ENCODE results near the gene SCN3A. TPM values are rescaled to one million over a fixed set of nuclear protein-coding genes. Genes with fewer than 3 reads are reported as not detected.

The SCN3A gene
- total and polyA plus RNA-seq, 10 of the 15 experiments (the other 5 are each of a cell fraction or from before 2014, with no cell fraction given) = 0.04 to 0.34 (median 0.06) TPM; not detected in 3

DNA sequence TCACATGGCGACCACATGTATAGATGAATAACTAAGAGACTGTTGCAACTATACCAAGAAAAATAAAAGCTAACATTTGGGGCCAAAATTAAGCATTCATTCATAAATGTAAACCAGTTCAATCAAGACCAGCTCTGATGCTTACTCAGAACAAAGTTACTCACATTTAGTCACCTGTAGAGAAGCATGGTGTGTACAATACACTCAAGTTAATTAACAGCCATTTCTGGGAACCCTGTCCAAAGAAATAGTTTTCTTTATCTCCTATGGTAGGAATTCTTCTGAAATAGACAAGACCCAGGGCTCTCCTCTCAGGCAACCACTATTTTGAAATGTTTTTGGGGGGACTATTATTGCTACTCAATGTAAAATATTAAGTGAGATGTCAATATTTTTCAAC is 1.6 kb downstream of the SCN3A start (continued):
- TF ChIP-seq RBBP5 (conservative IDR thresholded peaks at IDR 0.05) = no peak

DNA sequence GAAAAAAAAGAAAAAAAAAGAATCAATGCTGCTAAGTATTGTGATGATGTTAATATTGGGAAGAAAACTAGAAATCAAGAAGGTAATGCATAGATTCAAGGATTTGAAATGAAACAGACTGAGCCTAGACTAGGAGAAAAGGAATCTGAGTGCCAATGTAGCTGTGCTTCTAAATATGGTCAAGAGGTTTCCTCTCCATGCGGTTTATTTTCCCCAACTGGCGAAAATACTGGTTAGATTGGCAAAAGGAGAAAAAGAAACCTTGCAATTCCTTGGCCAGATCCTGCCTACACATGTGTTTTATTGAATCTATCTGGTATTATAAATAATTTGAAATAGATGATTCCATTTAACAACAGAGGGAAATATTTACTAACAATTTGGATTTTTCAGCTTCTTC is 5.7 kb downstream of the SCN3A start:
- no peak for ATAC-seq
- SMC1A ChIA-PET (ENCODE audit: uncharacterized antibody, unreplicated experiment) = no interaction called here
- no peak for TF ChIP-seq STAT1 (conservative IDR thresholded peaks at IDR 0.05)
- TF ChIP-seq WRNIP1 (IDR thresholded peaks at IDR 0.05; ENCODE audit: borderline replicate concordance, low read depth, low read length) = no peak
- no peak for TF ChIP-seq ZBED1 (IDR thresholded peaks at IDR 0.05; ENCODE audit: borderline replicate concordance)
- no peak for TF ChIP-seq POLR2A (IDR thresholded peaks at IDR 0.05; ENCODE audit: low read depth, low read length)
- no peak for TF ChIP-seq FOS (IDR thresholded peaks at IDR 0.05; ENCODE audit: borderline replicate concordance, extremely low read depth, insufficient read length)
- TF ChIP-seq TARDBP (IDR thresholded peaks at IDR 0.05; ENCODE audit: borderline replicate concordance) = no peak
- TF ChIP-seq ZNF274 (IDR thresholded peaks at IDR 0.05; ENCODE audit: insufficient read depth, insufficient read length) = no peak
- TF ChIP-seq CHD4 (IDR thresholded peaks at IDR 0.05) = no peak
- TF ChIP-seq, protein P1, sequence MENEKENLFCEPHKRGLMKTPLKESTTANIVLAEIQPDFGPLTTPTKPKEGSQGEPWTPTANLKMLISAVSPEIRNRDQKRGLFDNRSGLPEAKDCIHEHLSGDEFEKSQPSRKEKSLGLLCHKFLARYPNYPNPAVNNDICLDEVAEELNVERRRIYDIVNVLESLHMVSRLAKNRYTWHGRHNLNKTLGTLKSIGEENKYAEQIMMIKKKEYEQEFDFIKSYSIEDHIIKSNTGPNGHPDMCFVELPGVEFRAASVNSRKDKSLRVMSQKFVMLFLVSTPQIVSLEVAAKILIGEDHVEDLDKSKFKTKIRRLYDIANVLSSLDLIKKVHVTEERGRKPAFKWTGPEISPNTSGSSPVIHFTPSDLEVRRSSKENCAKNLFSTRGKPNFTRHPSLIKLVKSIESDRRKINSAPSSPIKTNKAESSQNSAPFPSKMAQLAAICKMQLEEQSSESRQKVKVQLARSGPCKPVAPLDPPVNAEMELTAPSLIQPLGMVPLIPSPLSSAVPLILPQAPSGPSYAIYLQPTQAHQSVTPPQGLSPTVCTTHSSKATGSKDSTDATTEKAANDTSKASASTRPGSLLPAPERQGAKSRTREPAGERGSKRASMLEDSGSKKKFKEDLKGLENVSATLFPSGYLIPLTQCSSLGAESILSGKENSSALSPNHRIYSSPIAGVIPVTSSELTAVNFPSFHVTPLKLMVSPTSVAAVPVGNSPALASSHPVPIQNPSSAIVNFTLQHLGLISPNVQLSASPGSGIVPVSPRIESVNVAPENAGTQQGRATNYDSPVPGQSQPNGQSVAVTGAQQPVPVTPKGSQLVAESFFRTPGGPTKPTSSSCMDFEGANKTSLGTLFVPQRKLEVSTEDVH (IDR thresholded peaks at IDR 0.05; ENCODE audit: low read depth, partially characterized antibody) = no peak
- TF ChIP-seq ZBTB4 (CRISPR knock-in tag; IDR thresholded peaks at IDR 0.05) = no peak
- no peak for TF ChIP-seq ZZZ3 (IDR thresholded peaks at IDR 0.05; ENCODE audit: control insufficient read depth, insufficient read length, low read depth)
- no peak for TF ChIP-seq SMAD5 (IDR thresholded peaks at IDR 0.05; ENCODE audit: low read depth)
- no peak for TF ChIP-seq SUPT20H (IDR thresholded peaks at IDR 0.05; ENCODE audit: borderline replicate concordance, control insufficient read depth, low read depth, low read length)
- TF ChIP-seq ELK1 (IDR thresholded peaks at IDR 0.05; ENCODE audit: low read depth, low read length) = no peak
- no peak for TF ChIP-seq MXI1 (IDR thresholded peaks at IDR 0.05; ENCODE audit: low read depth, low read length)
- TF ChIP-seq RELA (IDR thresholded peaks at IDR 0.05; ENCODE audit: borderline replicate concordance, partially characterized antibody) = no peak

More for the DNA sequence above, 5.7 kb downstream of the SCN3A start:
- no TSS peak for BruUV-seq (replicated peaks)
- ChIA-PET POLR2A (no interaction called here), CTCF (interaction anchor here (1.5 kb wide), 1 partner anchor 57 kb away, joined by 6 read pairs; no protein-coding TSS in a partner anchor), RAD21 (ENCODE audit: unreplicated experiment) (no interaction called here)
- FAIRE-seq (no peak), DNase-seq (ENCODE audit: low read depth, low spot score) (no peak)
- no peaks in the 10 kb centered on the region for H3K36me3 ChIP-seq (ENCODE audit: control insufficient read depth in 2 of 2, insufficient read depth in 2 of 2, low read length in 1 of 2)
- intact Hi-C loops (cut with micrococcal nuclease; ENCODE audit: unreplicated experiment) (no loop called here), in situ Hi-C loops (cut with MboI) (no loop called here)
- no peak overlapping the region for H3K4me2 ChIP-seq (ENCODE audit: control insufficient read depth, insufficient read depth)
- H3K27ac ChIP-seq (ENCODE audit: control insufficient read depth, insufficient read depth) = no peak overlapping the region
- no peak overlapping the region for H3K9ac ChIP-seq (ENCODE audit: control insufficient read depth, insufficient read depth, low read length)
- peaks cover 6% of the 10 kb centered on the region; the same call in 1 of the 2 replicates for H3K4me1 ChIP-seq (ENCODE audit: control insufficient read depth, insufficient read depth, low read length)
- H2AFZ ChIP-seq (ENCODE audit: control insufficient read depth, low read depth, low read length) = no peak overlapping the region
- H3K79me2 ChIP-seq (ENCODE audit: control insufficient read depth, insufficient read depth, low read length) = no peaks in the 10 kb centered on the region
- no peaks in the 10 kb centered on the region for H3K9me3 ChIP-seq (replicated peaks; ENCODE audit: control insufficient read depth, insufficient read depth, low read length)
- 54% methylated on average over 2 of the region's 2 CpGs for WGBS (ENCODE audit: insufficient coverage, insufficient replicate concordance, low lambda C conversion rate, missing lambda C conversion rate)
- no peak overlapping the region for H3K4me3 ChIP-seq
- H4K20me1 ChIP-seq (ENCODE audit: control insufficient read depth, insufficient read depth) = no peaks in the 10 kb centered on the region
- no peaks in the 10 kb centered on the region; a peak in 1 of 4 replicates for H3K27me3 ChIP-seq (replicated peaks in 1 of 2; ENCODE audit: control insufficient read depth in 2 of 2, insufficient read depth in 2 of 2, low read length in 1 of 2)
